ENCODE results near the gene CDK14. TPM values are rescaled to one million over a fixed set of nuclear protein-coding genes. Genes with fewer than 3 reads are reported as not detected.

The CDK14 gene
- total RNA-seq, 1 donor from 2014 or later, result 52.3 TPM

DNA sequence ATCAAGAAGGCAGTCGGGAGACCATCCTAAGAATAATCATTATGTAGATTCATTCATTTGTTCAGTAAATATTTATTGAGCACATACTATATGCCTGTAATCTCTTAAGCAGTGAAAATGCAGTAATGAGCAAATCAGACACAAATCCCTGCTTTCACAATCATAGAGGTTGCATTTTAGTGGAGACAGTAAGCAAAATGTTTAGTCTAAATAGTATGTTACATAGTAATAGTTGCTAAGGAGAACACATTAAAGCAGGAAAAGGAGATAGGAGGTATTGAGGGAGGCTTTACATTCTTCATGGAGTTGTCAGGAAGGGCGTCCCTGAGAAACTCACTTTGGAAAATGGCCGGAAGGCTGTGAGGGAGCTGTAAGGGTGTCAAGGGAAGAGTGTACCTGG lies 79.9 kb downstream of the CDK14 start:
- Histone ChIP-seq H3K36me3 (no peaks in the 10 kb centered on the region), H3F3A (ENCODE audit: low read depth) (no peaks in the 10 kb centered on the region), H4K20me1 (ENCODE audit: low read depth) (peaks cover 53% of the 10 kb centered on the region), H3K9me3 (ENCODE audit: low read depth) (no peaks in the 10 kb centered on the region), H3K4me2 (no peak overlapping the region), H3K79me2 (ENCODE audit: low read depth) (peaks cover 76% of the 10 kb centered on the region), H3K27me3 (no peaks in the 10 kb centered on the region), H3K4me3 (no peak overlapping the region), H3K4me1 (peaks cover 49% of the 10 kb centered on the region), H3K9ac (no peak overlapping the region), H2AFZ (replicated peaks) (no peak overlapping the region), H3K27ac (no peak overlapping the region)
- Mint-ChIP-seq H3K27me3 (ENCODE audit: insufficient read depth, low read depth) (peaks cover under 1% of the 10 kb centered on the region), H3K4me1 (peaks cover 37% of the 10 kb centered on the region), H3K4me3 (no peak overlapping the region), H3K36me3 (peaks cover 6% of the 10 kb centered on the region), H3K9me3 (peaks cover 2% of the 10 kb centered on the region), H3K27ac (no peak overlapping the region)
- TF ChIP-seq, protein P1, sequence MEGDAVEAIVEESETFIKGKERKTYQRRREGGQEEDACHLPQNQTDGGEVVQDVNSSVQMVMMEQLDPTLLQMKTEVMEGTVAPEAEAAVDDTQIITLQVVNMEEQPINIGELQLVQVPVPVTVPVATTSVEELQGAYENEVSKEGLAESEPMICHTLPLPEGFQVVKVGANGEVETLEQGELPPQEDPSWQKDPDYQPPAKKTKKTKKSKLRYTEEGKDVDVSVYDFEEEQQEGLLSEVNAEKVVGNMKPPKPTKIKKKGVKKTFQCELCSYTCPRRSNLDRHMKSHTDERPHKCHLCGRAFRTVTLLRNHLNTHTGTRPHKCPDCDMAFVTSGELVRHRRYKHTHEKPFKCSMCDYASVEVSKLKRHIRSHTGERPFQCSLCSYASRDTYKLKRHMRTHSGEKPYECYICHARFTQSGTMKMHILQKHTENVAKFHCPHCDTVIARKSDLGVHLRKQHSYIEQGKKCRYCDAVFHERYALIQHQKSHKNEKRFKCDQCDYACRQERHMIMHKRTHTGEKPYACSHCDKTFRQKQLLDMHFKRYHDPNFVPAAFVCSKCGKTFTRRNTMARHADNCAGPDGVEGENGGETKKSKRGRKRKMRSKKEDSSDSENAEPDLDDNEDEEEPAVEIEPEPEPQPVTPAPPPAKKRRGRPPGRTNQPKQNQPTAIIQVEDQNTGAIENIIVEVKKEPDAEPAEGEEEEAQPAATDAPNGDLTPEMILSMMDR (IDR thresholded peaks at IDR 0.05), result no peak
- TF ChIP-seq EZH2phosphoT487 (IDR thresholded peaks at IDR 0.05) (no peak), EZH2 (IDR thresholded peaks at IDR 0.05) (no peak)
- DNase-seq (ENCODE audit: low spot score), result no peak

DNA sequence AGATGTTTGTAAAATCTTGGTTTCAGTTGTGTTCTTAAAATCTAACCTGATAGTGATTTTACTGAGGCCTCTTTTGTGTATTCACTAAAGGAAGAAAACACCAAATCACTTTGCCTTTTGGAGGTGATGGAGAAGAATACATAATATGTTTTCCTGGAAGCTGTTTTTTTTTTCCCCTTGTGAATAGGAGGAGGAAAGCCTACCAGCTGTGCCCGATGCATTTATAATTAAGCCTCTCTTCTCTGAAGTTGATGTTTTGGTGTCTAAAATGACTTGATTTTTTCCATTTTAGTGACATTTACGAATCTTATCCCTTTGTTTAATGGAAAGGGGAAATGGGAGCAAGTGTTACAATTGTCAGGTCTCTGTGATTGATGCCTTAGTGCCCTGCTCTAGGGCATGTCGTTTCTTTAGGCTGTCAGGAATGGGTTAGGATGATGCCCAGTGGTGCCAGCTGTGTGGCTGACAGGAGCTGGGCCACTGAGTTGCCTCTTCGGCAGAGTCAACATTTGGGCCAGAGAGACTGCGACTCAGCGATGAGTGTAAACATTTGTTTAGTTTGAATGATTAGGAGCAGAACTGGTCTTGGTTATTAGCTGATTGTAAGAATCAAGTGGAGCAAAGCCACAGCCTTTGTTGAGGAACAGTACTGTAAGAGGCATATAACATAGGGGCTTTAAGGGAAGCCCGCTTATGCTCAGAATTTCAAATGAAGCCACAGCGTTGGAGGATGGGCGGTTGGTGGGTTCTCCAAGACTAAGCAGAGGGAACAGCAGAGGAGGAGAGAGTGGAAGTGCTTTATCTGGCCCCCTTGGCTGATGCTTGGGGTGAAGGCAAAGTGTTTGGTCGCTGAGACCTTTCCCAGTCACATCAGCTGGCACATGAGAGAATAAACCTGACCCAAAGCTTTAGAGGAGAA lies 81.6 kb downstream of the CDK14 start:
- no peak overlapping the region for H2AFZ ChIP-seq (replicated peaks)
- peak overlapping the region; percentile 58 for H3K4me2 ChIP-seq
- DNase-seq (ENCODE audit: low spot score), result peak; percentile 16

DNA sequence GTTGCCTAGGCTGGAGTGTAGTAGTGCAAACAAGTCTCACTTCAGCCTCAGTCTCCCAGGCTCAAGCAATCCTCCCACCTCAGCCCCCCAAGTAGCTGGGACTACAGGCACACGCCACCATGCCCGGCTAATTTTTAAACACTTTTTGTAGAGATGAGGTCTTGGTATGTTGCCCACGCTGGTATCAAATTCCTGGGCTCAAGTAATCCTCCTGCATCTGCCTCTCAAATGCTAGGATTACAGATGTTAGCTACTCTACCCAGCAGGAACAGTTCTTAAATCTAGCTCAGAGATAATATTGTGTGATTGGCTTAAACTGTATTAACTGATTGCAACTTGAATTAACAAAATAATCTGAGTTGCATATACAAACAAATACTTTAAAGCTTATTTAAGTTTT lies 82.9 kb downstream of the CDK14 start:
- no peaks in the 10 kb centered on the region for H3K9me3 ChIP-seq (ENCODE audit: low read depth)
- Mint-ChIP-seq H3K27ac (no peak overlapping the region), H3K4me1 (peaks cover 44% of the 10 kb centered on the region), H3K36me3 (no peaks in the 10 kb centered on the region), H3K27me3 (ENCODE audit: insufficient read depth, low read depth) (no peaks in the 10 kb centered on the region), H3K4me3 (no peak overlapping the region), H3K9me3 (no peaks in the 10 kb centered on the region)
- H3K27me3 ChIP-seq, result no peaks in the 10 kb centered on the region
- no peaks in the 10 kb centered on the region for H3F3A ChIP-seq (ENCODE audit: low read depth)
- peak overlapping the region; percentile 58 for H3K4me2 ChIP-seq
- peaks cover 69% of the 10 kb centered on the region for H3K79me2 ChIP-seq (ENCODE audit: low read depth)
- H3K4me1 ChIP-seq, result peaks cover 40% of the 10 kb centered on the region
- no peak overlapping the region for H3K27ac ChIP-seq
- H2AFZ ChIP-seq (replicated peaks), result no peak overlapping the region
- peaks cover 53% of the 10 kb centered on the region for H4K20me1 ChIP-seq (ENCODE audit: low read depth)
- H3K9ac ChIP-seq, result no peak overlapping the region
- DNase-seq (ENCODE audit: low spot score), result peak; percentile 40
- no peak overlapping the region for H3K4me3 ChIP-seq
- H3K36me3 ChIP-seq, result no peaks in the 10 kb centered on the region
- TF ChIP-seq, protein P1 (IDR thresholded peaks at IDR 0.05), result no peak
- TF ChIP-seq EZH2phosphoT487 (IDR thresholded peaks at IDR 0.05), result no peak
- no peak for TF ChIP-seq EZH2 (IDR thresholded peaks at IDR 0.05)

More for the DNA sequence above, 81.6 kb downstream of the CDK14 start:
- no peaks in the 10 kb centered on the region for H3K27me3 Mint-ChIP-seq (ENCODE audit: insufficient read depth, low read depth)
- H3K27ac Mint-ChIP-seq, result peak overlapping the region; percentile 13
- Histone ChIP-seq H3K4me3 (no peak overlapping the region), H3K9ac (no peak overlapping the region), H3K27me3 (no peaks in the 10 kb centered on the region), H3K79me2 (ENCODE audit: low read depth) (peaks cover 73% of the 10 kb centered on the region), H3K36me3 (no peaks in the 10 kb centered on the region), H3F3A (ENCODE audit: low read depth) (no peaks in the 10 kb centered on the region), H4K20me1 (ENCODE audit: low read depth) (peaks cover 60% of the 10 kb centered on the region), H3K4me1 (peaks cover 47% of the 10 kb centered on the region), H3K9me3 (ENCODE audit: low read depth) (no peaks in the 10 kb centered on the region), H3K27ac (no peak overlapping the region)
- peaks cover 44% of the 10 kb centered on the region for H3K4me1 Mint-ChIP-seq
- TF ChIP-seq, protein P1 (IDR thresholded peaks at IDR 0.05), result no peak
- no peak for TF ChIP-seq EZH2 (IDR thresholded peaks at IDR 0.05)
- no peak for TF ChIP-seq EZH2phosphoT487 (IDR thresholded peaks at IDR 0.05)
- H3K36me3 Mint-ChIP-seq, result no peaks in the 10 kb centered on the region
- H3K9me3 Mint-ChIP-seq, result peaks cover under 1% of the 10 kb centered on the region
- H3K4me3 Mint-ChIP-seq, result no peak overlapping the region
